ENCODE measurements around the gene DLGAP1.
A peak's percentile ranks its signal among the peaks of the same experiment; 100 is the strongest.

Gene DLGAP1

DNA sequence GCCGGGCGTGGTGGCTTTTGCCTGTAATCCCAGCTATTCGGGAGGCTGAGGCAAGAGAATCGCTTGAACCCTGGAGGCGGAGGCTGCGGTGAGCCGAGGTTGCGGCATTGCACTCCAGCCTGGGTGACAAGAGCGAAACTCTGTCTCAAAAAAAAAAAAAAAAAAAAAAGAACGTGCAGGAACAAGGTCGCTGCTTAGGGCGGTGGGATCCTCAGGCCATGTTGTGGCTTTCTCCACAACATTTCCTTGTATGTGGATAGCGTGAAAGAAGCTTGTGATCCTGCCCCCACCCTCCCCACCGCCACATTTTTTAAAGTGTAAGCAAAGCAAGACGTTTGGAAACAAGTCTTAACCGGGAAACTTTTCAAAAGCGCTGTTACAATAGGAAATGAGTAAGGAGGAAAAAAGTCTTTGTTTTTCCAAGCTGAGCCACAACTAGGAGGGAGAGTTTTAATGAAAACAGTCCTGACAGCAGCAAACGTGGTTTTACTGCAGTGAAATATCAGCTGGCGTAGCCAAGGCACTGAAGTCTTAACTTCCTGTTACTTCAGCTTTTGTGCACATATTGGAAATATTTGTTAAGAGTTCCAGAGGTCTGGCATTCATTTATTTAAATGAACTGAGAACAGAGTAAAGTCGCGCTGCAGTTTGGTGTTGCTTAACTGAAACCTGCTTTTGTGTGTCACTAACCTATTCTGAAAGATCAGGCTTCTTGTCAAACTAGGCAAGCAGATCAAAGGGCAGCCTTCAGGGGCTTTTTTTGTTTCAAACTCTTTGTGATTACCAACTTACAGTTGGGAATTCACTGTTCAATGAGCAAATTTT is 1001.4 kb downstream of the DLGAP1 start:
- DNase-seq: no peak

DNA sequence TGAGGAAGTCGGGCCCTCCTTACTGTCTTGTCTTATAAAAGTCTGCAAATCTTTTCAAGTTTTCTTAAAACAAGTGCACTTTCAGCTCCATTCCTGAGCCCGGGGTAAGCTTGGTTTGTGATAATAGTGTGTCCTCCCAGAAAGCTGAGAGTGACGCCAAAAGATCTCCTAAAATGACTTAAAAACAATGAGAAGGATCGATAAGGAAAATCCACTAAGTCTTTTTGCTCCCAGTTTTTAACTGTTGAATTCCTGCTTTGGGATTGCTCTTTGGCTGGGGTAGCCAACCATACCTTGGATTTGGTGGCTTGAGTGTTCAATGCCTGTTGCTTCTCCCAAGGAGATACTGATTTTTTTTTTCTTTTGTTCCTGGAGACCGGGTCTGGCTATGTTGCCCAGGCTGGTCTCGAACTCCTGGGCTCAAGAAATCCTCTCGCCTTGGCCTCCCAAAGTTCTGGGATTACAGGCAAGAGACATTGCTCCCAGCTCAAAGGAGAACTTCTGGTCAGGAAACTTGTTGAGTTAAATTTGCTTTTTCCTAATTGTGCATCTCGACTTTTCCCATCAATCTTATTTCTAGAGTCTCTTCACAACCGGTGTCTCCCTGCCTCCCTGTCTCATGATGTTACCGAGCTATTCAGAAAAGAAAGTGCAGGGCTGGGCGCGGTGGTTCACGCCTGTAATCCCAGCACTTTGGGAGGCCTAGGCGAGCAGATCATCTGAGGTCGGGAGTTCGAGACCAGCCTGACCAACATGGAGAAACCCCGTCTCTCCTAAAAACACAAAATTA is 1002.2 kb downstream of the DLGAP1 start:
- DNase-seq: no peak

DNA sequence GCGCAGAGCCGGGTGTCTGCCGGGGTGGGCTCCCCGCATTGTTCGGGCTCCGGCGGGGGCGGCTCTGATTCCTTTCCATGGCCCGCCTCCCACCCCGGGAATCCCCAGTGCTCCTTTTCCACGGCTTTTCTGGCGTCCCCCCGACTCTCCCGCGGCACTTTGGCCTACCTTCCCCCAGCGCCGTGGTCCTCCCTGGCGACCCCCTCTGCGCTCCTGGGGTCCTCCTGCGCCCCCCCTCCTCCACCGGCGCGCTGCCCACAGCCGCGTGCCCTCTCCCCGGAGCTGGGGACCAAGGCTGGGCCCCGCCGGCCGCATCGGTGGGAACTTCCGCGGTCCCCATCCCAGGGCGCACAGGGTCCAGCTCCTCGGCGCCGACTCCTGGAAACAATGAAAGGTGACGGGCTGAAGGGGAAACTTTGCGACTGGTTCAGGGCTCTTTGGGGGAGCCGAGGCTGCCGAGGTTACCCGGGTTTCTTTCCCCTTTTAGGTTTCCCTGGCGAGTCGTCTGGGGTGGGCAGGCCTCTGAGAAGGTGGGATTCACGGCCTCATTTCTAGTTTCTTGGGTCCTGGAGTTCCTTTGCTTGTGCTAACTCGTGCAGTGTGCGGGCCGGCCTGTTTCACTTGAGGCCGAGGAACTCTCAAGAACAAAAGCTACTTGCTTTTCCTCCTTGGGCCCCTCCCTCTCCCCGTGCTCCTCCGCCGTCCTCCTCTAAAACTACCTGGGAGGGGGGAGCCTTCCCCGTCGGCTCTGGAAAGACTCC is 1002.9 kb downstream of the DLGAP1 start:
- DNase-seq: peak; percentile 18

DNA sequence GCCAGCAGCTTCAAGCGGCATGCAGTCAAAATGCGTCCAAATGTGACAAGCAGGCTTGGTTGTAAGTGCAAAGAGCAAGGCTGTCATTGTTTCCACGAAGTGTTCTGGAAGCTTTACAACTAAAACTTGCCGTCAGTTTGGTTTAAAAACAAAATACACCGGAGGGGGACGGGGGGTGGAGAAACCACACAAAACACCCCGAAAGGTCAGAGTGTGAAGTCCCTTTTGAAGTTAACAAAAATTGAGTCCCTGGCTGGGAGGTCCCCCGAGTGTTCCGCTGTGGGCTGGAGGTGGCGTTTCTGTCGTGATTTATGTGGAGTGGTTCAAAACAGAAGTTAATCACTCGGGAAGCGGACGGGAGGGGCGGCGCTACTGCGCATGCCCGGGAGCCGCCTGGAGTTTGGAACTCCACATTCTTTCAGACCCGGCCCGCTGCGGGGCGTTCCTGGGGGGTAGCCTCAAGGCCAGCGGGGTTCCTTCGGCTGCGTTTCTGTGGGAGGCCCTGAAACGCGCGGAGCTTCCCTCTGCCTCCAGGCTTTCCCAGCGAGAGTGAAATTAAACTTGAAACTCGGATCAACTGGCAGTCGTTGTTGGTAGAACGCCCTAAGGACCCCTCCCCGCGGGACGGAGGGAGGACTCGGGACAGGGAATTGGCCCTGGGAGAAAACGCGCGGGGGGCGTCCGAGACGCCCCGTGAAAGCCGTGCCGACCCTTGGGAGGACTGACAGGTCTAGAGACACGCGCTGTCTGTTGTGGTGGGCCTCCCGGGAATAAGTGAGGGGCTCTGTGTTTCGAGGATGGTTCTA is 1003.7 kb downstream of the DLGAP1 start:
- DNase-seq: peak; percentile 23

DNA sequence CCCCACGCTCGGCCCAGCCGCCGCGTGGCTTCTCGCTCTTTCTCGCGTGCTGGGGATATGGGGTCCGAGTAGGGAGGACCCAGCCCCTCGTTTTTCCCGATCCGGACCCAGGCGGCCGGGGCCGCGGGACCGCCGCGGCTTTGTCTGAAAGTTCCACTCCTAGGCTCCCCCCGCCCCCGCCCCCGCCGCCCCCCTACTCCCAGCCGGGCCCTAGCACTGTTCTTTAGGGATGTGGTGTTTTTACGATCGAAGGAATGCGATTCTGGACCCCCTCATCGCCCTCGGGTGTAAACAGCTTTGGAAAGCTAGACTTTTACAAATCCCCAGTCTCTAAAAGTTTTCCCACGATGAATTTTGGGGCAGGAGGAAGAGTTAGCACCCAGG is 1004.3 kb downstream of the DLGAP1 start:
- no peak for DNase-seq

DNA sequence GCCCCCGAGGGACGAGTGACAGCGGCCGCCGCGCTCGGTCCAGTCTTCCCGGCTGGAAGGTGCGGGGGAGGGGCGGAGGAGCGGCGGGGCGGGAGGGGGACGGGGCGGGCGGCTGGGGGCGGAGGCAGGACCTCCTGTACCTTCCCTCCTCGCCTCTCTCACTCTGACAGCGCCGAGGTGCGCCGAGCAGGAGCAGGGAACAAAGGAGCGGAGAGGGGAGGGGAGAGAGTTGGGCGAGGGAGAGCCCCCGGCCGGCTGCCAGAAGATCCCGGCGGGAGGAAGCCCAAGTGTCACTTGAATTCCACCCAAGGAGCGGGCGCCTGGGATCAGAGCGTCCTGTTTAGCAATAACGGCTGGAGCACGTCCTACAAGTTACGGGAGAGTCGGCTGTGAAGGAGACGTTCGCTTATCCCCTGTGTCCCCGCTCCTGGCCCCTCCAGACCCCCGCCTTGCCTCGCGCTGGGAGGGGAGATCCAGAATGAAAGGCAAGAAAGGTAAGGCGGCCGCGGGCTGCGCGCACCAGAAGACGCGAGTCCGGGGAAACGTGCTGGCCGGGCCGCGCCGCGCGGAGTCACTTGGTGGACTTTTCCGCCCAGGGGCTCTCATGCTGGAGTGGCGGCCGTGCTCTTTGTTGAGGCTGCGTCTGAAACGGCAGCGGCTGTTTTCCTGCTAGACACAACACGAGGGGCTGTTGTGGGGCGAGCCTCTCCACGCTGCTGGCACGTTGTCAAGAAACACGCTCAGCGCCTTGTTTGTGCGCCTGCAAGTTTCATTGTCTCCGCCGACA is 1004.9 kb downstream of the DLGAP1 start, which contains the start of gene TGIF1:
TGIF1 (plus strand) TSS at position 161 of the 787 bp plus-strand sequence; CDS start at position 479, 318 bp downstream.
- peak; percentile 85 for DNase-seq

DNA sequence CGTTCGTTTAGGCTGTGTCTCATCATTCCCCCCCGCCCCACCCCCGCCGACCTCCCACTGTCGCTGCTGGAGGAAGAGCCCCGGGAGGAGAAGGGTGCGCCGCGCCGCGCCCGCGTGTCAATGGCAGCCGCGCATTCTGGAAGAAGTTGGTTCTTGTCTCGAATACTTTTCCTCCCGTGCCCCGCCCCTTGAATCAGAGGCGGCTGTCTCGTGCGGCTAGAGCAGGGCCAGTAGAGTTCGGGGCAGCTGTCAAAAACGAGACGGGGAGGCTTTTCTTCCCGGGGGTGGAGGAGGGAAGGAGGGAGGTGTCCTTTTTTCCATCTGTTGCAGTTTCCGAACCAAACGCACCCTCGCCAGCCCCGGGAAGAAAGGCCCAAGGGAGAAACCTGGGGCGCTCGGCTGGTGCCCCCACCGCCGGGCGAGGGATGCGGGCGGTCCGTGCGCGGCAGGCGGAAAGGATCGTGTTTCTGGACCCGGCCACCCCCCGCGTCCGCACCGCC is 1005.5 kb downstream of the DLGAP1 start:
- DNase-seq: peak; percentile 63

DNA sequence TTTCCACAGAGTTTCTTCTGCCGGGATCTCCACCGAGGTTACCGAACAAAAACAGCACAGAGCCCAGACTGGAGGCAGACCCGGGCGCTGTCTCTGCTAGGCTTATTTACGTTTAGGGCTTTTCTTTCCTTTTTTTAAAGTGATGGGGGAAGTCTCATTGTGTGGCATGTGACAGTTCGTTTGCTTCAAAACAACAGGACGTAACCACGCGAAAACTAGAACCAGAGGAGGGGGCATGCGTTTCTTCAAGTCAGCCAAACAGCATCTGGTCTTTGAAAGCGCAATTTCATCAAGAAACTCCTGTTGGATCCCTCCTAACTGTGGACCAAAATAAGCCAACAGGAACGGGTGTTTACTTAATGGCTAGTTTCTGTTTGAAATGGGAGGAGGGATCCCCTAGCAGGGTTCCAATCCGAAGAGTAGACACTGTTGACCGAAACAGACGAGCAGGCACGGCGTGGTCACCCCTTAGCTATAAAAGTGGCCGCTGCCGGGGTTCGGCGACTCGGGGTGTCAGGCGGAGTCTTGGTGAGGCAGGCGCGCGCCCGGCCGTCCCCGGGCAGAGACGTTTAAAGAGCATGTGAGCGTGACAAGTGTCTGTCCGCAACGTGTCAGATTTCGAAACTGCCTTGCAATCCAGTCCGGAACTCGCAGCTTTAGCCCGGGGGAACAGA is 1006.1 kb downstream of the DLGAP1 start:
- peak; percentile 79 for DNase-seq

DNA sequence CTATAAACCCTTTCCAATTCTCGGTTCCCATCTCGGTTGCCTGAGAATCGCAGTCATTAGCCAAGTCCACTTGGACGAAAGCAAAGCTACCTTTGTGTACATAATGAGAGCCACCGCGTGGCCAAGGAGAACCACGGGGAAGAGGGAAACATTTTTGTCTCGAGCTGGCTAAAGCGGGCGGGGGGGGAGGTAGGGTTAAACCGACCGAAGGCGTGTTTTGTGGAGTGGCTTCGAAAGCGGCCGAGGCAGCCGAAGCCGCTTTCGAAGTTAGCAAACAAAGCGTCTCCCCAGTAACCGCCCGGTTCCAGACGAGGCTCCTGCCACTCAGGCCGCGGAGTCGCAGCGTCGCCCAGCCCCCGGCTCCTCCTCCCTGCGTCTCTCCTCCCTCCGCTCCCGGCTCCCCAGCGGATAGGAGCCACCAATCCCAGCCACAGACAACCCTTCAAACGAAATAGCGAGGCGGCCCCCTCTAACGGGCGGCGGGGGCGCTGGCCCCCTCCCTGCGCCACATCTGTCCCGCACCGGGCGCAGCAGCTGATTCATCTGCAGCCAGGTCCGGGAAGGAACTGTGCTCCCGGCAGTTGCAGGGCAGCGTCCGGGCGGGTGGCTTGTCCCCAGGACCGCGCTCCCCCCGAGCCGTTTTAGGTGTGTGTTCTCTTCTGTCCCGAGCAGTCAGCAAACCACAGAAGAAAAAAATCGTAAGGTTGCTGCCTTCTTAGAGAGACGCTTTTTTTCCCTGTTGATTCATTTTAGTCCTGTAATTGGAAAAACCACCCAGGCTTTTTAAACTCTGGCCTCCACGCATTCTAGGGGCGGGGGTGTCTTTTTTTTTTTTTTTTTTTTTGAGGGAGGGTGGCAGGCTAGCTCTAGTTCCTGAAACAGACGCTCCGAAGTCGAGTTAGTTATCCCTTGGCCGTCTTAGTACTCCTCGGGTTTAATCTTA is 1006.9 kb downstream of the DLGAP1 start:
- DNase-seq: peak; percentile 98

DNA sequence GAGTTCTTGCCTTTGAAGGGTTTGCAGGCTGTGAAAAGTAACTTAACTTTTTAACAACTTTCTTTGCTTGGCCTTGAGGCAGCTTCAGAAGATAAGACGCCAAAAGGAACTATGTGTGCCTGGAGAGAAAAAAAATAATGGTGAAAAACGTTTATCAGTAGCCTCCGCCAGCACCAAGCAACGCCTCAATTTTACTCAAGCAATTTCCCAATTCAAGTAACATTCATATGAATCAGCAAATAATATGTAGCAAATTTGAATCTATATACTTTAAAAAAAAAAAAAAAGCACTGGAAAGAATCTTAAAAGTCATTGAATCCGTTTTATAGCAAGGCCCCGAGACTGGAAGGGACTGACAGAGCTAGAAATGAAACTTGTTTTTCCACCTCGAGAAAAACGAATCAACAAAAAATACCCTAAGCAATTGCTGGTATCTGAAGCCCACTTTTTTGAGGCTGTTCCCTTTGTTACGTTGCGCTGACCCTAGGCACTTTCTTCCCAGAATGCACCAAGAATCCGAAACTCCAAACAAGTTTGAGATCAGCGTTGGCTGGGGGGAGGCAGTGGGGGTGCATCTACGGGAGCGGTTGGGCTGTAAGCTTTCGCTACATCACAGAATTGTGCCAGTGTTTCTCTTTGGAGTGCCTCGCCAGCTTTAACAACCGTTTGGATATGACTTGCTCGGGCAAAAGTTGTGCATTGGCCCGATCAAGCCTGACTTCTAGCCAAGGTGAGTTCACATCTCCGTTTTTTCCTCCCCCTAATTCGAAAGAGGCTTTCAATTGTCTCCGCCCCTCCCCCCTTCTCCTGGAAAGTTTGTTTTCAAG is 1007.8 kb downstream of the DLGAP1 start:
- no peak for DNase-seq

Data from COR-L47 (cell line).